COLO829 (cell line): ENCODE measurements around the gene UNC80.

Source experiments
- DNase-seq: peaks from one replicate; pipeline ENCODE4 v3.0.0; 2012; ENCODE audit warnings: low spot score

The UNC80 gene

GRCh38 chr2:210028178-210028577 lies 256.5 kb downstream of the UNC80 start:
- DNase-seq, result no peak

DNA sequence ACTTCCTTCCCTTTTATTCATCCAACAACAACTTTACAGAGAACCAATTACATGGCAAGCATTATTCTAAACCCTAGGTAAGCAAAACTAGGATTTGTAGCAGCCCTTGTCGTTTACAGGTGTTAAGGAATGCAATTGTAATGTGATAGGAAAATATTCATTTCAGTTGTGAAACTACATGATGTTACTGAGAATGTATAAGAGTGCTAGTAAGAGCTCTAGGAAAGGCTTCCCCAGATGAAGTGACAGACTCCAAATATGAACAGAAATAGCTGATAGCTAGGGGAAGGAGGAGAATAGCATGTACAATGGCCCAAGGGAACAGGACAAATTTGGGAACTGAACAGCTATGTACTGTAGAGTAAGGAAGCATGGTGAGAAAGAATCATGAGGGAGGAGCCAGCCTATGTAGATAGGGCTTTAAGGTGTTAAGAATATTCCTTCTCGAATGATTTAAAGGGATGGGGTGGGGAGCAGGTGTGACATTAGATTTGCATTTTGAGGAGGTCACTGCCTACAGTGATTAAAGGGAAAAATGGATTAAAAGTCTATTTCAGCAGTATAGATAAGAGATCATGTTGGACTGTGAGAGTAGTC lies 262.6 kb downstream of the UNC80 start:
- DNase-seq, result no peak

DNA sequence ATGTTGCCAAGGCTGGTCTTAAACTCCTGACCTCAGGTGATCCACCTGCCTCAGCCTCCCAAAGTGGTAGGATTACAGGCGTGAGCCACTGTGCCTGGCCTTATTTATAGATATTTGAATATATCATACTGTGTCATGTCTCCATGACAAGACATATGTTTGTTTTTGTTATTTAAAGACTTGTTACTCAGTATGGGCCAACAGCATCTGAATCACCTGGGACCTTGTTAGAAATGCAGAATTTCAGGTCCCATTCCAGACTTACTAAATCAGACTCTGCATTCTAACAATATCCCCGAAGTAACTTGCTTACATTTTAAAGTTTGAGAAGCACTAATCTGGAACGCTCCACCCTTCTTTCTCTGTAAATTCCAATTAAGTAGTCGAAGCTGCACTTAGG lies 264.0 kb downstream of the UNC80 start:
- no peak for DNase-seq

- no peak for DNase-seq
These were observed 266.4 kb downstream of the UNC80 start for GRCh38 chr2:210038078-210038477.

GRCh38 chr2:210046851-210047500 lies 275.3 kb downstream of the UNC80 start:
- DNase-seq, result no peak
